KMS-11 (cell line): ENCODE measurements around the gene SLC2A13.

Source experiments
- H2AFZ ChIP-seq: fragments of 200-600 bp; sonication (generic); 2 replicates; pipeline ENCODE4 v1.6.1; 2016; ENCODE audit warnings: antibody characterized with exemption, mixed run types, low read depth
- H3K27ac ChIP-seq: fragments of 200-600 bp; sonication (generic); 2 replicates; pipeline ENCODE4 v1.6.1; 2016; ENCODE audit warnings: mild to moderate bottlenecking, mixed run types
- H3K27me3 ChIP-seq: fragments of 200-600 bp; sonication (generic); 2 replicates; pipeline ENCODE4 v1.6.1; 2017; ENCODE audit warnings: mild to moderate bottlenecking, low read depth, mixed run types, moderate library complexity; ENCODE audit not compliant: insufficient read depth
- H3K36me3 ChIP-seq: fragments of 200-600 bp; sonication (generic); 2 replicates; pipeline ENCODE4 v1.6.1; 2017; ENCODE audit warnings: mild to moderate bottlenecking, mixed run types; ENCODE audit not compliant: insufficient read depth
- H3K4me1 ChIP-seq: fragments of 200-600 bp; sonication (generic); 2 replicates; pipeline ENCODE4 v1.6.1; 2016; ENCODE audit warnings: mild to moderate bottlenecking, low read depth, mixed run types; ENCODE audit not compliant: poor library complexity, severe bottlenecking
- H3K4me2 ChIP-seq: fragments of 200-600 bp; sonication (generic); 2 replicates; pipeline ENCODE4 v1.7.0; 2016; ENCODE audit warnings: mild to moderate bottlenecking, mixed run types
- H3K4me3 ChIP-seq: fragments of 200-600 bp; sonication (generic); IDR thresholded peaks from 2 replicates; pipeline ENCODE4 v1.6.1; 2017; ENCODE audit warnings: low read depth, low read length, mixed read lengths; ENCODE audit not compliant: insufficient read depth
- H3K79me2 ChIP-seq: fragments of 200-600 bp; sonication (generic); 2 replicates; pipeline ENCODE4 v1.6.1; 2016; ENCODE audit warnings: low read depth, mixed run types; ENCODE audit not compliant: insufficient read depth
- H3K9ac ChIP-seq: fragments of 200-600 bp; sonication (generic); 2 replicates; pipeline ENCODE4 v1.6.1; 2016; ENCODE audit warnings: mild to moderate bottlenecking, mixed run types
- H4K20me1 ChIP-seq: fragments of 200-600 bp; sonication (generic); 2 replicates; pipeline ENCODE4 v1.6.1; 2016; ENCODE audit warnings: mild to moderate bottlenecking, mixed run types; ENCODE audit not compliant: insufficient read depth
- TF ChIP-seq, protein P1 (sequence below): fragments of 200-600 bp; sonication (generic); conservative IDR thresholded peaks from 2 replicates; pipeline ENCODE4 v1.6.1; 2017; ENCODE audit warnings: low read depth, mild to moderate bottlenecking, antibody characterized with exemption, low read length, moderate library complexity, mixed read lengths

SLC2A13 gene

DNA sequence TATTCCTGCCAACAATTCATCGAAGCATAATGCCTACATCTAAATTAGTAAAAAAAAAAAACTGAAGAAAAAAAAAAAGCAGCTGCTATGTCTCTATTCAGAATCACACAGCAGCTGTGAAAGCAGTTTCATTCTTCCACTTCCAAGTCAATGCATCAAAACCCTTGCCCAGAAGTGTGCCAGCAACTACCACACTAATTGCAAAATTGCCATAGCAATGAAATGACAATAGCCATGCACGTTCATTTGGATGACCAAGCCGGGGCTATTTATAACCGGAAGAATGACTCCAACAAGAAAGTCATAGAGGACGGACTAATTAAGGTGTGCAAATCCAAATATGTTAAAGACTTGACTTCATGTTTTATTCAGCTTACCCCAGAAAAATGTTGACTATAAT lies 42.5 kb downstream of the SLC2A13 start:
- Histone ChIP-seq H3K4me1 (no peaks in the 10 kb centered on the region), H3K79me2 (no peaks in the 10 kb centered on the region), H3K27ac (no peak overlapping the region), H2AFZ (no peak overlapping the region), H3K27me3 (no peaks in the 10 kb centered on the region), H3K36me3 (no peaks in the 10 kb centered on the region), H3K4me3 (no peak overlapping the region), H4K20me1 (no peaks in the 10 kb centered on the region), H3K9ac (no peak overlapping the region), H3K4me2 (no peak overlapping the region)
- TF ChIP-seq, protein P1, sequence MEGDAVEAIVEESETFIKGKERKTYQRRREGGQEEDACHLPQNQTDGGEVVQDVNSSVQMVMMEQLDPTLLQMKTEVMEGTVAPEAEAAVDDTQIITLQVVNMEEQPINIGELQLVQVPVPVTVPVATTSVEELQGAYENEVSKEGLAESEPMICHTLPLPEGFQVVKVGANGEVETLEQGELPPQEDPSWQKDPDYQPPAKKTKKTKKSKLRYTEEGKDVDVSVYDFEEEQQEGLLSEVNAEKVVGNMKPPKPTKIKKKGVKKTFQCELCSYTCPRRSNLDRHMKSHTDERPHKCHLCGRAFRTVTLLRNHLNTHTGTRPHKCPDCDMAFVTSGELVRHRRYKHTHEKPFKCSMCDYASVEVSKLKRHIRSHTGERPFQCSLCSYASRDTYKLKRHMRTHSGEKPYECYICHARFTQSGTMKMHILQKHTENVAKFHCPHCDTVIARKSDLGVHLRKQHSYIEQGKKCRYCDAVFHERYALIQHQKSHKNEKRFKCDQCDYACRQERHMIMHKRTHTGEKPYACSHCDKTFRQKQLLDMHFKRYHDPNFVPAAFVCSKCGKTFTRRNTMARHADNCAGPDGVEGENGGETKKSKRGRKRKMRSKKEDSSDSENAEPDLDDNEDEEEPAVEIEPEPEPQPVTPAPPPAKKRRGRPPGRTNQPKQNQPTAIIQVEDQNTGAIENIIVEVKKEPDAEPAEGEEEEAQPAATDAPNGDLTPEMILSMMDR, result no peak

DNA sequence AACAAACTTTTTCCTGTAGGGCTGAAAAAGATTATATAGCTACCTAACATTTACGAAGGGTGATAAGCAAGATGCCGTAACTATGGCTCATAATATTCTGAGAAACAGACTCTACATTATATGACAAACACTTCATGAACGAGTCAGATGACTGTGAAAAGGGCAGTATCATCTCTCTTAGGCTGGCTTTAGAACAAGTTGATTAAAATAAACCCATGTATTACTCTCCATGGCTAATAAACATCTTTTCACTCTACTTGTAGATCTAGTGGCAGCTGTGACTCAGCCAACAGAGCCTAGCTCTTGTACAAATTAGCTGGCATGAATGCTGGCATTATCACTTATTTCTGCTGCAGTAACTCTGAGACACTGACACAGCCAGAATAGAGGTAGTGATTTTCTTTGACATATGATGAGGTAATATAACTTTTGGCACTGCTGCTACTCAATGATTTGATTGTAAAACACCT lies 47.1 kb downstream of the SLC2A13 start:
- Histone ChIP-seq H3K27me3 (no peaks in the 10 kb centered on the region), H3K36me3 (no peaks in the 10 kb centered on the region), H3K4me2 (no peak overlapping the region), H3K9ac (no peak overlapping the region), H2AFZ (no peak overlapping the region), H3K79me2 (no peaks in the 10 kb centered on the region), H3K27ac (no peak overlapping the region), H4K20me1 (no peaks in the 10 kb centered on the region), H3K4me1 (no peaks in the 10 kb centered on the region), H3K4me3 (no peak overlapping the region)
- TF ChIP-seq, protein P1, result no peak

DNA sequence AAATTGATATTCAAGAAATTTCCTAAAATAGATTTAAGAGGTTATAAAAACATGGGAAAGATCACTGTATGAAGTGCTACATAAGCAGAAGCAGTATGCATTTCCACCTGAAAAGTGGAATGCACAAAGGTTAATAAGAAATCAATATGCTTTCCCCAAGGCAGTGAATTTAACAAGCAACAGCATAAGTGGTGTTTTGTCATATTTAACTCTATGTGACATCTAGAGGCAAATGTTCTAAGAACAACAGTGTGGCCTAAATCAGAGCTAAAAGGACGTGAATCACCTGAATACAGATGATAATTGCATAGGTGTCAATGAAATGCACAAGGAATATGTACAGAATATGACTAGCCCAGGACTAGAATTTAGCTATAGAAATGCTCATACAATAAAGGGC lies 49.5 kb downstream of the SLC2A13 start:
- Histone ChIP-seq H3K9ac (no peak overlapping the region), H3K27ac (no peak overlapping the region), H3K4me1 (no peaks in the 10 kb centered on the region), H3K4me3 (no peak overlapping the region), H3K79me2 (no peaks in the 10 kb centered on the region), H3K36me3 (no peaks in the 10 kb centered on the region), H2AFZ (no peak overlapping the region), H4K20me1 (no peaks in the 10 kb centered on the region), H3K4me2 (no peak overlapping the region), H3K27me3 (no peaks in the 10 kb centered on the region)
- TF ChIP-seq, protein P1, result no peak

DNA sequence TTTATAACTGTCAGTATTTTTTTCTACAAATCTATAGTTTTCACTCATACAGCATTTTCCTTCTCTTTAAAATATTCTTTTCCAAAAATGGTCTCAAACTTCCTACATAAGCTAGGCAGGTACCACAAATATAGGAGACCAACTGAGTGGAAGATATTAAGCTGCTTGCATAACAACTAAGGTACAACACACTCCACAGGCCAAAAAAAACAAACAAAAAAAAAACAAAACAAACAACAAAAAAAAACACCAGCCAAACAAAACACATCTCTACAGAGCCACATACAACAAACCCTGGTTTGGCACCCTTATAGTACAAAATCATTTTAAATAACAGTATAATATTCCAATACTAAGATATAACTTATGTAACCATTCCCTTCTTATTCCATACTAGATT lies 50.1 kb downstream of the SLC2A13 start:
- Histone ChIP-seq H2AFZ (no peak overlapping the region), H3K9ac (no peak overlapping the region), H3K4me1 (no peaks in the 10 kb centered on the region), H3K27me3 (no peaks in the 10 kb centered on the region), H3K27ac (no peak overlapping the region), H4K20me1 (no peaks in the 10 kb centered on the region), H3K4me3 (no peak overlapping the region), H3K79me2 (no peaks in the 10 kb centered on the region), H3K36me3 (no peaks in the 10 kb centered on the region), H3K4me2 (no peak overlapping the region)
- TF ChIP-seq, protein P1, result no peak
